ENCODE results near the gene LIMA1.
"Not testable (repeated sequence)": the region's sequence is repeated elsewhere in the genome, so short reads cannot be mapped to it uniquely, and the experiment has no call there.

Gene LIMA1

GRCh38 chr12:50252977-50253602, 30.2 kb downstream of the LIMA1 start:
- H3K27me3 Mint-ChIP-seq (ENCODE audit: low read depth, poor library complexity) = peaks cover 3% of the 10 kb centered on the region
- H3K27ac Mint-ChIP-seq = no peak overlapping the region

GRCh38 chr12:50251619-50252252, 31.6 kb downstream of the LIMA1 start:
- H3K4me1 Mint-ChIP-seq = peaks cover 28% of the 10 kb centered on the region
- DNase-seq = no peak
- H3K9me3 Mint-ChIP-seq = no peaks in the 10 kb centered on the region
- H3K27ac Mint-ChIP-seq = no peak overlapping the region
- H3K27me3 Mint-ChIP-seq (ENCODE audit: low read depth, poor library complexity) = peaks cover 3% of the 10 kb centered on the region
- H3K36me3 Mint-ChIP-seq (ENCODE audit: low read depth) = no peaks in the 10 kb centered on the region
- TF ChIP-seq CTCF (IDR thresholded peaks at IDR 0.05) = no peak
- H3K4me3 Mint-ChIP-seq = no peak overlapping the region

More at GRCh38 chr12:50252977-50253602, 30.2 kb downstream of the LIMA1 start:
- no peaks in the 10 kb centered on the region for H3K36me3 Mint-ChIP-seq (ENCODE audit: low read depth)
- H3K4me1 Mint-ChIP-seq = peaks cover 29% of the 10 kb centered on the region
- TF ChIP-seq CTCF (IDR thresholded peaks at IDR 0.05) = no peak
- no peak for DNase-seq
- H3K4me3 Mint-ChIP-seq = no peak overlapping the region
- no peaks in the 10 kb centered on the region for H3K9me3 Mint-ChIP-seq

- no peaks in the 10 kb centered on the region for H3K9me3 Mint-ChIP-seq
- no peak overlapping the region for H3K4me3 Mint-ChIP-seq
- peaks cover 3% of the 10 kb centered on the region for H3K27me3 Mint-ChIP-seq (ENCODE audit: low read depth, poor library complexity)
- no peaks in the 10 kb centered on the region for H3K36me3 Mint-ChIP-seq (ENCODE audit: low read depth)
- H3K4me1 Mint-ChIP-seq = peaks cover 44% of the 10 kb centered on the region
- TF ChIP-seq CTCF (IDR thresholded peaks at IDR 0.05) = no peak
- peak overlapping the region; percentile 23 for H3K27ac Mint-ChIP-seq
- DNase-seq = no peak
Measured at GRCh38 chr12:50249464-50250182, 33.7 kb downstream of the LIMA1 start.

GRCh38 chr12:50248883-50249282, 34.4 kb downstream of the LIMA1 start:
- DNase-seq = no peak
- no peak for TF ChIP-seq CTCF (IDR thresholded peaks at IDR 0.05)
- Mint-ChIP-seq H3K4me1 (peaks cover 47% of the 10 kb centered on the region), H3K9me3 (no peaks in the 10 kb centered on the region), H3K36me3 (ENCODE audit: low read depth) (no peaks in the 10 kb centered on the region), H3K27me3 (ENCODE audit: low read depth, poor library complexity) (peaks cover 3% of the 10 kb centered on the region), H3K27ac (no peak overlapping the region), H3K4me3 (no peak overlapping the region)

- Mint-ChIP-seq H3K36me3 (ENCODE audit: low read depth) (no peaks in the 10 kb centered on the region), H3K27me3 (ENCODE audit: low read depth, poor library complexity) (peaks cover 3% of the 10 kb centered on the region), H3K9me3 (no peaks in the 10 kb centered on the region), H3K4me3 (no peak overlapping the region), H3K4me1 (peaks cover 47% of the 10 kb centered on the region), H3K27ac (peak overlapping the region; percentile 38)
- no peak for TF ChIP-seq CTCF (IDR thresholded peaks at IDR 0.05)
- DNase-seq = no peak
Measured at GRCh38 chr12:50248411-50248810, 34.9 kb downstream of the LIMA1 start.

GRCh38 chr12:50247665-50248064, 35.7 kb downstream of the LIMA1 start:
- DNase-seq; H3K27ac Mint-ChIP-seq; H3K27me3 Mint-ChIP-seq (ENCODE audit: low read depth, poor library complexity); H3K9me3 Mint-ChIP-seq; H3K4me3 Mint-ChIP-seq; H3K36me3 Mint-ChIP-seq (ENCODE audit: low read depth): not testable (repeated sequence)
- peaks cover 47% of the 10 kb centered on the region for H3K4me1 Mint-ChIP-seq
